Bronchus fibroblast of lung (primary cell): Measurements from ENCODE around the gene CCDC9B. TPM values are rescaled to one million over a fixed set of nuclear protein-coding genes. Genes with fewer than 3 reads are reported as not detected.

Experiments
- total RNA-seq: library from RNA; depleted of rRNA; stranded (reverse); fragments of >200 nt; gene quantifications from 2 replicates; pipeline ENCODE4 v1.2.3, GENCODE V29; 2015

Gene CCDC9B
- 2.1 and 4.2 TPM in 2 replicates for total RNA-seq

GRCh38 chr15:40340740-40341400, at the start of gene CCDC9B:
Gene CCDC9B, minus strand, starts transcription at chr15:40340939. Its CDS starts 120 bp downstream, at chr15:40340819.

GRCh38 chr15:40382580-40383456, 42.1 kb upstream of the CCDC9B start, which contains the start of gene KNSTRN:
Gene KNSTRN, plus strand, starts transcription at chr15:40382721. Its CDS starts 115 bp downstream, at chr15:40382836.

GRCh38 chr15:40357723-40358470, 17.2 kb upstream of the CCDC9B start, which contains the start of gene DISP2:
Gene DISP2, plus strand, starts transcription at chr15:40358219. Its CDS starts 103 bp downstream, at chr15:40358322.

GRCh38 chr15:40323239-40323952, 17.3 kb downstream of the CCDC9B start, which contains the start of gene INAFM2:
Gene INAFM2, plus strand, starts transcription at chr15:40323692. Its CDS starts 364 bp downstream, at chr15:40324056.

GRCh38 chr15:40307421-40308211, 33.1 kb downstream of the CCDC9B start, which contains the start of gene PLCB2:
Gene PLCB2, minus strand, starts transcription at chr15:40307935. Its CDS starts 263 bp downstream, at chr15:40307672.

GRCh38 chr15:40282869-40283614, 57.7 kb downstream of the CCDC9B start, which contains the start of gene ANKRD63:
Gene ANKRD63, minus strand, starts transcription at chr15:40283064. Its CDS starts 478 bp downstream, at chr15:40282586.

Other genes with a start within 250 kb of the CCDC9B start
- 0.17 and 1.6 TPM in 2 replicates for gene BMF, start 232.1 kb downstream of the CCDC9B start, total RNA-seq
- 34.8 and 35.5 TPM in 2 replicates for gene BUB1B, start 179.9 kb downstream of the CCDC9B start, total RNA-seq
- 3.5 TPM in 1 of 2 replicates, not detected in the other for gene PAK6, start 101.9 kb downstream of the CCDC9B start, total RNA-seq
- not detected in 2 replicates for gene ANKRD63, start 57.9 kb downstream of the CCDC9B start, total RNA-seq
- 0.74 and 2.2 TPM in 2 replicates for gene PLCB2, start 33.0 kb downstream of the CCDC9B start, total RNA-seq
- gene INAFM2, start 17.2 kb downstream of the CCDC9B start, total RNA-seq = 4.3 and 4.4 TPM in 2 replicates
- gene PHGR1, start 10.1 kb upstream of the CCDC9B start, total RNA-seq = not detected in 2 replicates
- 0.17 and 0.30 TPM in 2 replicates for gene DISP2, start 17.3 kb upstream of the CCDC9B start, total RNA-seq
- 77.2 and 82.8 TPM in 2 replicates for gene KNSTRN, start 41.8 kb upstream of the CCDC9B start, total RNA-seq
- 37.0 and 42.4 TPM in 2 replicates for gene IVD, start 64.9 kb upstream of the CCDC9B start, total RNA-seq
- gene BAHD1, start 100.0 kb upstream of the CCDC9B start, total RNA-seq = 7.1 and 8.0 TPM in 2 replicates
- 17.1 and 19.0 TPM in 2 replicates for gene CHST14, start 130.0 kb upstream of the CCDC9B start, total RNA-seq
- 18.1 and 20.5 TPM in 2 replicates for gene CCDC32, start 224.1 kb upstream of the CCDC9B start, total RNA-seq
- gene RPUSD2, start 228.4 kb upstream of the CCDC9B start, total RNA-seq = 10.9 and 13.2 TPM in 2 replicates